Peyer's patch (tissue), 4 donors: ENCODE data around the gene ANO6.

Experiments
- POLR2A ChIP-seq, 2 donors: fragments of 450-650 bp; IDR thresholded peaks; one replicate each; pipeline ENCODE4 v1.5.1; 2017; ENCODE audit warnings: antibody characterized with exemption in 2 of 2, mild to moderate bottlenecking in 2 of 2, moderate library complexity in 2 of 2
- TF ChIP-seq, protein P1 (sequence below), 6 experiments: fragments of 450-650 bp in 4 of 6; fragments of 200-600 bp in 2 of 6; sonication (generic) in 1 of 6; IDR thresholded peaks; one replicate each; pipeline ENCODE4 v1.5.1; 2017 to 2019; ENCODE audit warnings: antibody characterized with exemption in 6 of 6, mild to moderate bottlenecking in 3 of 6, moderate library complexity in 1 of 6

DNA sequence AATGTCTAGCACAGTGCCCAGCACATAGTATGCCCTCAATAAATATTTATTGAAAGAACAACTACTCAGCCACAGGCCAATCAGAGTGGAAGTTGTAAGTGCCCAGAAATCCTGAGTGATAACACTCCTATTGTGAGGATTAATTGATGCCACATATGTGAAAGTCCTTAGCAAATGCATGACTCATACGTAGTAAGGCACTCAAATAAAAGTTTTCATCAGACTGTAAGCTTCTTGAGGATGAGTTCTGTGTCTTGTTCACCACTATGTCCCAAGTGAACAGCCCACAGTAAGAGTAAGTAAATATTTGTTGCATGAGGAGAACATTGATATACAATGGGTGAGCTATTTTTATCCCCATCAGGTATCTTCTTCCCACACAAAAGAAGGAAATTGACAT is 24.7 kb upstream of the ANO6 start:
- TF ChIP-seq, protein P1, sequence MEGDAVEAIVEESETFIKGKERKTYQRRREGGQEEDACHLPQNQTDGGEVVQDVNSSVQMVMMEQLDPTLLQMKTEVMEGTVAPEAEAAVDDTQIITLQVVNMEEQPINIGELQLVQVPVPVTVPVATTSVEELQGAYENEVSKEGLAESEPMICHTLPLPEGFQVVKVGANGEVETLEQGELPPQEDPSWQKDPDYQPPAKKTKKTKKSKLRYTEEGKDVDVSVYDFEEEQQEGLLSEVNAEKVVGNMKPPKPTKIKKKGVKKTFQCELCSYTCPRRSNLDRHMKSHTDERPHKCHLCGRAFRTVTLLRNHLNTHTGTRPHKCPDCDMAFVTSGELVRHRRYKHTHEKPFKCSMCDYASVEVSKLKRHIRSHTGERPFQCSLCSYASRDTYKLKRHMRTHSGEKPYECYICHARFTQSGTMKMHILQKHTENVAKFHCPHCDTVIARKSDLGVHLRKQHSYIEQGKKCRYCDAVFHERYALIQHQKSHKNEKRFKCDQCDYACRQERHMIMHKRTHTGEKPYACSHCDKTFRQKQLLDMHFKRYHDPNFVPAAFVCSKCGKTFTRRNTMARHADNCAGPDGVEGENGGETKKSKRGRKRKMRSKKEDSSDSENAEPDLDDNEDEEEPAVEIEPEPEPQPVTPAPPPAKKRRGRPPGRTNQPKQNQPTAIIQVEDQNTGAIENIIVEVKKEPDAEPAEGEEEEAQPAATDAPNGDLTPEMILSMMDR (IDR thresholded peaks at IDR 0.05) = no peak
- TF ChIP-seq POLR2A (IDR thresholded peaks at IDR 0.05) = no peak
